GM23248 (cell line): ENCODE data around the gene APC2. TPM values are rescaled to one million over a fixed set of nuclear protein-coding genes. Genes with fewer than 3 reads are reported as not detected.

Experiments
- DNase-seq: peaks from one replicate; pipeline ENCODE4 v3.0.0-alpha.2; 2015
- H2AFZ ChIP-seq: fragments of 200-600 bp; sonication (generic); 2 replicates; pipeline ENCODE4 v1.6.1; 2016; ENCODE audit warnings: antibody characterized with exemption
- H3F3A ChIP-seq: fragments of 200-600 bp; sonication (generic); 2 replicates; pipeline ENCODE4 v1.6.1; 2016; ENCODE audit warnings: mild to moderate bottlenecking, antibody characterized with exemption, mixed run types; ENCODE audit not compliant: insufficient read depth
- H3K27ac ChIP-seq: fragments of 200-600 bp; sonication (generic); 2 replicates; pipeline ENCODE4 v1.5.1; 2016; ENCODE audit warnings: mild to moderate bottlenecking
- H3K27me3 ChIP-seq: fragments of 200-600 bp; sonication (generic); replicated peaks from 2 replicates; pipeline ENCODE4 v1.6.1; 2016; ENCODE audit warnings: mild to moderate bottlenecking; ENCODE audit not compliant: insufficient read depth
- H3K36me3 ChIP-seq: fragments of 200-600 bp; sonication (generic); 2 replicates; pipeline ENCODE4 v1.6.1; 2016; ENCODE audit warnings: low read depth, mild to moderate bottlenecking
- H3K4me1 ChIP-seq: fragments of 200-600 bp; sonication (generic); 2 replicates; pipeline ENCODE4 v1.6.1; 2016; ENCODE audit warnings: mild to moderate bottlenecking; ENCODE audit not compliant: insufficient read depth
- H3K4me2 ChIP-seq: fragments of 200-600 bp; sonication (generic); one replicate; pipeline ENCODE4 v1.6.1; 2016; ENCODE audit warnings: mild to moderate bottlenecking; ENCODE audit not compliant: unreplicated experiment
- H3K4me3 ChIP-seq: fragments of 200-600 bp; sonication (generic); 2 replicates; pipeline ENCODE4 v1.5.1; 2016; ENCODE audit warnings: mild to moderate bottlenecking
- H3K79me2 ChIP-seq: fragments of 200-600 bp; sonication (generic); 2 replicates; pipeline ENCODE4 v1.6.1; 2016; ENCODE audit warnings: mild to moderate bottlenecking; ENCODE audit not compliant: insufficient read depth
- H3K9ac ChIP-seq: fragments of 200-600 bp; sonication (generic); 2 replicates; pipeline ENCODE4 v1.6.1; 2016; ENCODE audit warnings: mild to moderate bottlenecking
- H3K9me2 ChIP-seq: fragments of 200-600 bp; sonication (generic); 2 replicates; pipeline ENCODE4 v1.6.1; 2016; ENCODE audit warnings: mixed run types, mild to moderate bottlenecking, moderate library complexity; ENCODE audit not compliant: insufficient read depth
- H3K9me3 ChIP-seq: fragments of 200-600 bp; sonication (generic); one replicate; pipeline ENCODE4 v1.6.1; 2017; ENCODE audit warnings: low read depth
- H4K20me1 ChIP-seq: fragments of 200-600 bp; sonication (generic); 2 replicates; pipeline ENCODE4 v1.6.0; 2016; ENCODE audit not compliant: insufficient read depth
- EZH2 ChIP-seq: fragments of 200-600 bp; sonication (generic); IDR thresholded peaks from 2 replicates; pipeline ENCODE4 v1.6.1; 2018; ENCODE audit warnings: antibody characterized with exemption, mild to moderate bottlenecking; ENCODE audit not compliant: insufficient read depth, poor library complexity, severe bottlenecking
- EZH2phosphoT487 ChIP-seq: fragments of 200-600 bp; sonication (generic); IDR thresholded peaks from 2 replicates; pipeline ENCODE4 v1.6.1; 2018; ENCODE audit warnings: antibody characterized with exemption, moderate library complexity, mild to moderate bottlenecking, low read depth; ENCODE audit not compliant: insufficient read depth
- WGBS, 2 experiments: methylation state at CpG; one replicate each; pipeline ENCODE4 v1.1.6; 2015 to 2017; ENCODE audit warnings: low lambda C conversion rate in 2 of 2, low coverage in 1 of 2; ENCODE audit errors: missing lambda C conversion rate in 2 of 2; 5-methylcytosine and 5-hydroxymethylcytosine counted together
- in situ Hi-C: fragments of 300-500 bp; cut with MboI; formaldehyde crosslinking; loops from 2 replicates; pipeline ENCODE4 v1.15.0; 2020
- polyA plus RNA-seq: library from polyadenylated mRNA; unstranded; fragments of >200 nt; fragmentation: Nextera tagmentation; extraction: Ambion mirVana; gene quantifications from 2 replicates; pipeline ENCODE4 v1.2.1, GENCODE V29; 2016
- total RNA-seq: library from RNA; depleted of rRNA; stranded (reverse); fragments of >200 nt; shearing (Covaris generic); gene quantifications from 2 replicates; pipeline ENCODE4 v1.2.3, GENCODE V29; 2014

Gene APC2
- total and polyA plus RNA-seq, 2 experiments from 2014 or later, result 0.10 to 0.11 TPM

DNA sequence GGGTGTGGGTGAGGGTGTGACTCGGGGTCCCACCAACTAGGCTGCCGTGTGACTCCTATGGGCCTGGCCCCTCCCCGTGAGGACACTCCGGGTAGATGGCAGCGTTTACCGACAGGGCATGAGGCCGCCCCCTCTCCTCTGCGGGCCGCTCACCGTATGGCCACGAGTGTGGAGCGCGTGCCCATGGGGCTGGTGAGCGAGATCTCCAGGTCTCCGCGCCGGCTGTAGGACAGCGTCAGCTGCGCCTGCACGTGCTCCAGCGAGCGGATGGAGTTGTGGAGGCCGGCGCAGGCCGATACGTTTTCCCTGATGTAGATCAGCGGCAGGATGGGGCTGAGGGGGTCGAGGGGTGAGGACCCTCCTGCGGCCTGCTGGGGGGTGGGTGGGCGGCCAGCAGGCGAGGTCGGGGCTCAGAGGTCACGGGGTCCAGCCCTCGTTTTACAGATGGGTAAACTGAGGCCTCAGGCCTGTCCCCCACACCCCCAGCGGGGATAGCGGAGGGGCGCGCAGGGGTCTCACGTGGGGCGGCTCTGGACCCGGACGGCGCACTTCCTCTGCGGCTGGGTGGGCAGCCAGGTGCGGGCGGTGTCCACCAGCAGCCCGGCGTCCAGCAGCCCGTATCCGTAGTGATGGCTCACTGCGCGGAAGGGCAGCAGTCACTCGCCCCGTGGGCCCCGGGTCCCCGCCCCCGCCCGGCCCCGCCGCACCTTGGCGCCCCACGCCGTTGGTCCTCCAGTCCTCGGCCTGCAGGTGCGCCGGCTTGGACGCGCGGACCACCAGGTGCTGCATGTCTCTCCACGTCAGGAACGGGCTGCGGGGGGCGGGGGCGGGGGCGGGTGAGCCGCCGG, 33.4 kb downstream of the APC2 start:
- no peaks in the 10 kb centered on the region for H3K9me2 ChIP-seq
- H3F3A ChIP-seq, result no peaks in the 10 kb centered on the region
- peaks cover 6% of the 10 kb centered on the region for H3K79me2 ChIP-seq
- TF ChIP-seq EZH2phosphoT487 (no peak), EZH2 (no peak)
- H3K27me3 ChIP-seq, result no peaks in the 10 kb centered on the region
- H3K4me2 ChIP-seq, result no peak overlapping the region
- H3K27ac ChIP-seq, result no peak overlapping the region
- in situ Hi-C loops, result no loop called here
- H3K4me1 ChIP-seq, result no peaks in the 10 kb centered on the region
- no peak overlapping the region for H2AFZ ChIP-seq
- no peaks in the 10 kb centered on the region for H3K36me3 ChIP-seq
- H3K4me3 ChIP-seq, result no peak overlapping the region
- 91 to 92% methylated on average over 37 to 77 of the region's 77 CpGs for WGBS, 2 experiments
- no peaks in the 10 kb centered on the region for H4K20me1 ChIP-seq
- no peak overlapping the region for H3K9ac ChIP-seq
- no peaks in the 10 kb centered on the region for H3K9me3 ChIP-seq
- DNase-seq, result no peak

GRCh38 chr19:1483979-1484428, 34.1 kb downstream of the APC2 start:
- Histone ChIP-seq H3K4me3 (no peak overlapping the region), H3K27ac (no peak overlapping the region), H3K79me2 (no peaks in the 10 kb centered on the region), H3K36me3 (no peaks in the 10 kb centered on the region), H3K4me2 (no peak overlapping the region), H3K9me3 (no peaks in the 10 kb centered on the region), H2AFZ (no peak overlapping the region), H3K9me2 (no peaks in the 10 kb centered on the region), H3K27me3 (no peaks in the 10 kb centered on the region), H4K20me1 (no peaks in the 10 kb centered on the region), H3F3A (no peaks in the 10 kb centered on the region), H3K9ac (no peak overlapping the region), H3K4me1 (no peaks in the 10 kb centered on the region)
- WGBS, 2 experiments, result 73 to 83% methylated on average over 16 to 23 of the region's 23 CpGs
- TF ChIP-seq EZH2 (no peak), EZH2phosphoT487 (no peak)
- DNase-seq, result no peak
- in situ Hi-C loops, result no loop called here

GRCh38 chr19:1486720-1487575, 37.0 kb downstream of the APC2 start:
- TF ChIP-seq EZH2phosphoT487 (no peak), EZH2 (no peak)
- no peaks in the 10 kb centered on the region for H3K9me3 ChIP-seq
- H3K4me1 ChIP-seq, result no peaks in the 10 kb centered on the region
- H3K9ac ChIP-seq, result no peak overlapping the region
- H3K9me2 ChIP-seq, result no peaks in the 10 kb centered on the region
- no peaks in the 10 kb centered on the region for H3K79me2 ChIP-seq
- DNase-seq, result no peak
- H3K27me3 ChIP-seq, result no peaks in the 10 kb centered on the region
- no peak overlapping the region for H3K4me2 ChIP-seq
- no peak overlapping the region for H3K27ac ChIP-seq
- H3F3A ChIP-seq, result no peaks in the 10 kb centered on the region
- no peak overlapping the region for H2AFZ ChIP-seq
- no peaks in the 10 kb centered on the region for H3K36me3 ChIP-seq
- 86 to 87% methylated on average over 24 to 56 of the region's 56 CpGs for WGBS, 2 experiments
- in situ Hi-C loops, result no loop called here
- no peak overlapping the region for H3K4me3 ChIP-seq
- H4K20me1 ChIP-seq, result no peaks in the 10 kb centered on the region

GRCh38 chr19:1487576-1488281, 37.8 kb downstream of the APC2 start:
- H3F3A ChIP-seq, result no peaks in the 10 kb centered on the region
- H2AFZ ChIP-seq, result no peak overlapping the region
- no peaks in the 10 kb centered on the region for H3K79me2 ChIP-seq
- H3K4me3 ChIP-seq, result no peak overlapping the region
- H3K27ac ChIP-seq, result no peak overlapping the region
- no peaks in the 10 kb centered on the region for H3K4me1 ChIP-seq
- TF ChIP-seq EZH2, result no peak
- TF ChIP-seq EZH2phosphoT487, result no peak
- in situ Hi-C loops, result no loop called here
- H3K9me2 ChIP-seq, result no peaks in the 10 kb centered on the region
- no peaks in the 10 kb centered on the region for H3K9me3 ChIP-seq
- no peak overlapping the region for H3K4me2 ChIP-seq
- 86 to 93% methylated on average over 20 to 39 of the region's 40 CpGs for WGBS, 2 experiments
- H3K36me3 ChIP-seq, result no peaks in the 10 kb centered on the region
- DNase-seq, result no peak
- H3K27me3 ChIP-seq, result no peaks in the 10 kb centered on the region
- no peaks in the 10 kb centered on the region for H4K20me1 ChIP-seq
- H3K9ac ChIP-seq, result no peak overlapping the region
